Measurements from ENCODE around the gene NLGN1. TPM values are rescaled to one million over a fixed set of nuclear protein-coding genes. Genes with fewer than 3 reads are reported as not detected.

The NLGN1 gene
- total and polyA plus RNA-seq, 9 of the 15 experiments (the other 6 are each of a cell fraction or from before 2014, with no cell fraction given), result under 0.01 to 0.01 TPM; not detected in 7

GRCh38 chr3:173730391-173730790, 332.8 kb downstream of the NLGN1 start:
- ATAC-seq, result no peak
- no peaks in the 10 kb centered on the region for H4K20me1 ChIP-seq (replicated peaks; ENCODE audit: control insufficient read depth, insufficient read depth, low read length)
- H3K4me1 ChIP-seq (replicated peaks in 1 of 2; ENCODE audit: control insufficient read depth in 2 of 2, insufficient read depth in 2 of 2, low read length in 2 of 2), result no peaks in the 10 kb centered on the region
- no peak overlapping the region for H3K4me3 ChIP-seq
- intact Hi-C loops (cut with micrococcal nuclease) (no loop called here), in situ Hi-C loops (cut with MboI) (no loop called here)
- no peak overlapping the region for H3K9ac ChIP-seq (ENCODE audit: insufficient read depth in 1 of 2, low read depth in 2 of 2, low read length in 2 of 2)
- H3K4me2 ChIP-seq (ENCODE audit: insufficient read depth, low read length), result no peak overlapping the region
- H3K36me3 ChIP-seq (ENCODE audit: control insufficient read depth, insufficient read depth, low read length), result no peaks in the 10 kb centered on the region
- WGBS (ENCODE audit: insufficient coverage, low coverage, missing lambda C conversion rate), result 0% methylated on average over 2 of the region's 2 CpGs
- FAIRE-seq, result no peak
- H3K79me2 ChIP-seq (ENCODE audit: control insufficient read depth, insufficient read depth, low read length), result no peaks in the 10 kb centered on the region
- H3K9me1 ChIP-seq (ENCODE audit: control insufficient read depth, insufficient read depth, low read length), result no peaks in the 10 kb centered on the region
- no peak overlapping the region for H3K27ac ChIP-seq (ENCODE audit: extremely low read depth, low read depth, low read length)
- no peaks in the 10 kb centered on the region for H3K9me3 ChIP-seq (replicated peaks; ENCODE audit: control insufficient read depth, insufficient read depth, low read depth, low read length)
- no peaks in the 10 kb centered on the region for H3K27me3 ChIP-seq (ENCODE audit: control insufficient read depth in 2 of 2, insufficient read depth in 2 of 2, low read length in 2 of 2)
- CTCF ChIA-PET (ENCODE audit: low intra/inter-chr PET ratio), result no interaction called here
- H2AFZ ChIP-seq (ENCODE audit: low read depth, low read length), result no peak overlapping the region
- DNase-seq (ENCODE audit: extremely low read depth in 1 of 4, low spot score in 3 of 4), result no peak
- POLR2A ChIA-PET, result no interaction called here
- no TSS peak for BruUV-seq (replicated peaks)
- TF ChIP-seq CREB5 (CRISPR knock-in tag; IDR thresholded peaks at IDR 0.05), result no peak
- no peak for TF ChIP-seq EP300 (IDR thresholded peaks at IDR 0.05; ENCODE audit: low read length)
- no peak for TF ChIP-seq HBP1 (CRISPR knock-in tag; IDR thresholded peaks at IDR 0.05)
- no peak for TF ChIP-seq ZNF699 (CRISPR knock-in tag; IDR thresholded peaks at IDR 0.05; ENCODE audit: insufficient replicate concordance)
- no peak for TF ChIP-seq ZNF232 (CRISPR knock-in tag; IDR thresholded peaks at IDR 0.05)
- TF ChIP-seq ZC3H4 (CRISPR knock-in tag; IDR thresholded peaks at IDR 0.05; ENCODE audit: borderline replicate concordance), result no peak
- TF ChIP-seq KAT2B (IDR thresholded peaks at IDR 0.05; ENCODE audit: low read depth, low read length), result no peak
- TF ChIP-seq E4F1 (CRISPR knock-in tag; IDR thresholded peaks at IDR 0.05; ENCODE audit: borderline replicate concordance), result no peak
- TF ChIP-seq CCAR2 (IDR thresholded peaks at IDR 0.05; ENCODE audit: low read depth, low read length), result no peak
- TF ChIP-seq ZNF766 (CRISPR knock-in tag; conservative IDR thresholded peaks at IDR 0.05), result no peak
- no peak for TF ChIP-seq ERF (CRISPR knock-in tag; IDR thresholded peaks at IDR 0.05)
- TF ChIP-seq UBTF (IDR thresholded peaks at IDR 0.05; ENCODE audit: borderline replicate concordance in 1 of 2, low read depth in 2 of 2, low read length in 2 of 2), result no peak
